BLaER1 (cell line): Measurements from ENCODE around the gene HOXC13.
A peak's percentile ranks its signal among the peaks of the same experiment; 100 is the strongest.

Experiments
- H3K27ac ChIP-seq: shearing (Covaris generic); formaldehyde crosslinking; 2 replicates; pipeline ENCODE4 v1.8.1; 2022
- H3K27me3 ChIP-seq: shearing (Covaris generic); formaldehyde crosslinking; 2 replicates; pipeline ENCODE4 v1.8.1; 2022
- H3K36me3 ChIP-seq: shearing (Covaris generic); formaldehyde crosslinking; 2 replicates; pipeline ENCODE4 v1.8.1; 2022
- H3K4me1 ChIP-seq: shearing (Covaris generic); formaldehyde crosslinking; 2 replicates; pipeline ENCODE4 v1.8.1; 2022
- H3K4me2 ChIP-seq: shearing (Covaris generic); formaldehyde crosslinking; 2 replicates; pipeline ENCODE4 v1.8.1; 2022
- H3K4me3 ChIP-seq: shearing (Covaris generic); formaldehyde crosslinking; 2 replicates; pipeline ENCODE4 v1.8.1; 2022
- H3K9ac ChIP-seq: shearing (Covaris generic); formaldehyde crosslinking; 2 replicates; pipeline ENCODE4 v1.8.1; 2022
- H3K9me3 ChIP-seq: shearing (Covaris generic); formaldehyde crosslinking; 2 replicates; pipeline ENCODE4 v1.8.1; 2022
- H4K20me1 ChIP-seq: shearing (Covaris generic); formaldehyde crosslinking; 2 replicates; pipeline ENCODE4 v1.8.1; 2022
- Cebpa-rat ChIP-seq: shearing (Covaris generic); IDR thresholded peaks from 2 replicates; pipeline ENCODE4 v1.8.1; 2022

Gene HOXC13

GRCh38 chr12:53974084-53975063 is 35.7 kb downstream of the HOXC13 start, which contains the start of gene HOTAIR:
TSS of gene HOTAIR (minus strand) at chr12:53974954.
- no peaks in the 10 kb centered on the region for H3K36me3 ChIP-seq
- peaks cover 33% of the 10 kb centered on the region for H3K9me3 ChIP-seq
- H3K27me3 ChIP-seq, result peaks cover 100% of the 10 kb centered on the region
- H3K4me2 ChIP-seq, result peak within 1 kb of the TSS; percentile 32; the same call in 1 of the 2 replicates
- peaks cover 94% of the 10 kb centered on the region for H4K20me1 ChIP-seq
- H3K4me1 ChIP-seq, result no peaks in the 10 kb centered on the region
- H3K9ac ChIP-seq, result no peak within 1 kb of the TSS
- H3K27ac ChIP-seq, result no peak within 1 kb of the TSS
- 0 out of 2 replicates have a peak within 1 kb of the TSS, but pooled peaks have one; percentile 8 for H3K4me3 ChIP-seq
- no peak for TF ChIP-seq Cebpa-rat

DNA sequence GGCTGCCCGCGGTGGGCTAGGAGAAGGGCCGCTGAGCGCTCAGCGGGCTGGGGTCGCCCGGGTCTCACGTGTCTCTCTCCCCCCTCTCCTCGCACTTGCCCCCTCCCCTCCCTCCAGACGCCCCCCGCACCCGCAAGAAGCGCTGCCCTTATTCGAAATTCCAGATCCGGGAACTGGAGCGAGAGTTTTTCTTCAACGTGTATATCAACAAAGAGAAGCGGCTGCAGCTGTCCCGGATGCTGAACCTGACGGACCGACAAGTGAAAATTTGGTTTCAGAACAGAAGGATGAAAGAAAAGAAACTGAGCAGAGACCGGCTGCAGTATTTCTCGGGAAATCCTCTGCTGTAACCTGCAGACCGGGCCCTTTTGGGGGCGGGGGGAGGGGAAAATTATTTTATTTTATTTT is 36.4 kb downstream of the HOXC13 start:
- Histone ChIP-seq H3K9me3 (peaks cover 33% of the 10 kb centered on the region), H3K4me1 (no peaks in the 10 kb centered on the region), H3K4me2 (peak overlapping the region; percentile 32; the same call in 1 of the 2 replicates), H4K20me1 (peaks cover 94% of the 10 kb centered on the region), H3K4me3 (0 out of 2 replicates have a peak overlapping the region, but pooled peaks have one; percentile 8), H3K27me3 (peaks cover 100% of the 10 kb centered on the region), H3K9ac (no peak overlapping the region), H3K27ac (no peak overlapping the region), H3K36me3 (no peaks in the 10 kb centered on the region)
- TF ChIP-seq Cebpa-rat, result no peak

DNA sequence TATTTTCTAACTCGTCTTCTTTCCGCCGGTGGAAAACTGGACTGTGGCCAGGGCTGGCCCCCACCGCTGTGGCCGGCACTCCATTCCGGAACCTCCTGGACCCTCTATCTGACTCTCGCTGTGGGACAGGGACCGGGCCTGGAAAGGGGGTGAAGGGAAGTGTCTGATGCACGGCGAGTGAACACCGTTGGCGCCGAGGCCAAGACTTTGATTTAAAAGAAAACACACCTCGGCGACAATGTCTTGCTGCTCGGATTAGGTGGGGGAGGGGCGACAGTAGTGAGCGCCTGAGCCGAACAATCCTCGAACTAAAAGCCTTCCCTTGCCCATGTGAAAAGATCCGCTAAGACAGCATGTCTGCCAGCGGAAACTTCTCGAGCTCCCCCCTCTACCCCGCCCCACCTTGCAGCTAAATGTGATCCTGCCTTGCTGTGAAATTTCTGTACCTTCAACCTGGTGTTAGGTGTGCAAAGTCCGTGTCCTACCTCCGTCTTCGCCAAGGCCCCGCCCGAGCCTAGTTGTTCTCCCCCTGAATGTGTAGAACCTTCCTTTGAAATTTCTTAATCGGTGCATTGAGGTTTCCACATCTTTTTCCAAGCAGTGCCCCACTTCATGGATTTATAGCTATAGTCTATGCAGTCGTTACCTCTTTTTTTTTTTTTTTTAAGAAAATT is 37.0 kb downstream of the HOXC13 start:
- Histone ChIP-seq H3K27ac (no peak overlapping the region), H3K27me3 (peaks cover 100% of the 10 kb centered on the region), H3K4me2 (peak overlapping the region; percentile 32; the same call in 1 of the 2 replicates), H3K9ac (no peak overlapping the region), H3K9me3 (peaks cover 33% of the 10 kb centered on the region), H3K36me3 (no peaks in the 10 kb centered on the region), H4K20me1 (peaks cover 94% of the 10 kb centered on the region), H3K4me3 (no peak overlapping the region), H3K4me1 (no peaks in the 10 kb centered on the region)
- TF ChIP-seq Cebpa-rat, result no peak

- Histone ChIP-seq H3K9ac (no peak overlapping the region), H3K4me3 (no peak overlapping the region), H3K27me3 (peaks cover 100% of the 10 kb centered on the region), H3K9me3 (peaks cover 33% of the 10 kb centered on the region), H3K4me2 (no peak overlapping the region), H3K4me1 (no peaks in the 10 kb centered on the region), H3K36me3 (no peaks in the 10 kb centered on the region), H4K20me1 (peaks cover 94% of the 10 kb centered on the region), H3K27ac (no peak overlapping the region)
- TF ChIP-seq Cebpa-rat, result no peak
Measured at GRCh38 chr12:53976172-53976822, 37.7 kb downstream of the HOXC13 start.

- peaks cover 38% of the 10 kb centered on the region for H3K9me3 ChIP-seq
- no peak overlapping the region for H3K4me2 ChIP-seq
- TF ChIP-seq Cebpa-rat, result no peak
- H3K9ac ChIP-seq, result no peak overlapping the region
- no peaks in the 10 kb centered on the region for H3K36me3 ChIP-seq
- peaks cover 94% of the 10 kb centered on the region for H4K20me1 ChIP-seq
- peaks cover 100% of the 10 kb centered on the region for H3K27me3 ChIP-seq
- H3K4me1 ChIP-seq, result no peaks in the 10 kb centered on the region
- H3K4me3 ChIP-seq, result no peak overlapping the region
- no peak overlapping the region for H3K27ac ChIP-seq
Measured at GRCh38 chr12:53976823-53977595, 38.4 kb downstream of the HOXC13 start.

- Histone ChIP-seq H4K20me1 (peaks cover 94% of the 10 kb centered on the region), H3K4me2 (no peak overlapping the region), H3K36me3 (no peaks in the 10 kb centered on the region), H3K27me3 (peaks cover 100% of the 10 kb centered on the region), H3K9ac (no peak overlapping the region), H3K4me1 (no peaks in the 10 kb centered on the region), H3K27ac (no peak overlapping the region), H3K9me3 (peaks cover 32% of the 10 kb centered on the region), H3K4me3 (no peak overlapping the region)
- TF ChIP-seq Cebpa-rat, result no peak
Measured at GRCh38 chr12:53977596-53978445, 39.2 kb downstream of the HOXC13 start.

- H3K4me1 ChIP-seq, result no peaks in the 10 kb centered on the region
- H4K20me1 ChIP-seq, result peaks cover 94% of the 10 kb centered on the region
- no peaks in the 10 kb centered on the region for H3K36me3 ChIP-seq
- H3K4me3 ChIP-seq, result no peak overlapping the region
- no peak overlapping the region for H3K9ac ChIP-seq
- H3K27ac ChIP-seq, result no peak overlapping the region
- H3K4me2 ChIP-seq, result no peak overlapping the region
- peaks cover 100% of the 10 kb centered on the region for H3K27me3 ChIP-seq
- TF ChIP-seq Cebpa-rat, result no peak
- H3K9me3 ChIP-seq, result peaks cover 23% of the 10 kb centered on the region
Measured at GRCh38 chr12:53978477-53979356, 40.1 kb downstream of the HOXC13 start.
